Placental epithelial cell (primary cell): ENCODE results near the gene THSD4. TPM values are rescaled to one million over a fixed set of nuclear protein-coding genes. Genes with fewer than 3 reads are reported as not detected.

Experiments used
- total RNA-seq: library from RNA; depleted of rRNA; stranded (reverse); fragments of >200 nt; gene quantifications from 2 replicates; pipeline ENCODE4 v1.2.3, GENCODE V29; 2012

The THSD4 gene
- total RNA-seq: 44.8 and 67.5 TPM in 2 replicates

GRCh38 chr15:71114887-71115566 lies at the start of gene THSD4:
Gene THSD4 (plus strand): TSS chr15:71115471.

GRCh38 chr15:71810256-71811035 lies 695.2 kb downstream of the THSD4 start, which contains the start of gene NR2E3:
Gene NR2E3 (plus strand): TSS chr15:71810554. CDS start chr15:71810744, 190 bp downstream.

Other genes with a start within 250 kb of the THSD4 start
- gene THAP10, start 223.0 kb upstream of the THSD4 start, total RNA-seq: 1.5 and 2.0 TPM in 2 replicates
- 6.5 and 6.7 TPM in 2 replicates for gene LRRC49, start 222.6 kb upstream of the THSD4 start, total RNA-seq